ENCODE measurements around the gene CASTOR1.

- TF ChIP-seq POLR2AphosphoS5 (IDR thresholded peaks at IDR 0.05) (no peak), POLR2A (IDR thresholded peaks at IDR 0.05) (no peak)
These were observed 1.2 kb upstream of the CASTOR1 start for GRCh38 chr22:30290342-30291057.

All from sigmoid colon (tissue), 4 donors.